Bronchial epithelial cell (primary cell): ENCODE measurements around the gene MARCHF10. TPM values are rescaled to one million over a fixed set of nuclear protein-coding genes. Genes with fewer than 3 reads are reported as not detected.

Experiments used
- DNase-seq: peaks from one replicate; pipeline ENCODE4 v3.0.0-alpha.2; 2010; ENCODE audit warnings: low read depth
- FAIRE-seq: peaks from 2 replicates; lab custom pipeline; 2011; peaks lifted over from hg19 to GRCh38; lab: Jason Lieb, UNC
- H3K27me3 ChIP-seq: 2 replicates; pipeline ENCODE4 v1.5.1; 2011; ENCODE audit warnings: low read length; ENCODE audit not compliant: control insufficient read depth, insufficient read depth
- H3K36me3 ChIP-seq: 2 replicates; pipeline ENCODE4 v1.5.1; 2011; ENCODE audit warnings: low read length; ENCODE audit not compliant: control insufficient read depth, insufficient read depth
- H3K4me3 ChIP-seq: 2 replicates; pipeline ENCODE4 v1.5.1; 2011; ENCODE audit warnings: mild to moderate bottlenecking, low read depth, low read length, control low read depth
- CTCF ChIP-seq: IDR thresholded peaks from 2 replicates; pipeline ENCODE4 v1.5.1; 2011; ENCODE audit warnings: mild to moderate bottlenecking, moderate library complexity, low read length, control low read depth, inconsistent platforms; ENCODE audit not compliant: insufficient read depth, severe bottlenecking
- total RNA-seq: library from RNA; depleted of rRNA; stranded (reverse); fragments of >200 nt; gene quantifications from 2 replicates; pipeline ENCODE4 v1.2.1, GENCODE V29; 2014

MARCHF10 gene
- total RNA-seq, 1 donor from 2014 or later, result not detected

- Histone ChIP-seq H3K4me3 (no peak overlapping the region), H3K27me3 (no peaks in the 10 kb centered on the region), H3K36me3 (no peaks in the 10 kb centered on the region)
- DNase-seq (no peak), FAIRE-seq (no peak)
- no peak for TF ChIP-seq CTCF
Observed at GRCh38 chr17:62738281-62738680, 69.8 kb downstream of the MARCHF10 start.

DNA sequence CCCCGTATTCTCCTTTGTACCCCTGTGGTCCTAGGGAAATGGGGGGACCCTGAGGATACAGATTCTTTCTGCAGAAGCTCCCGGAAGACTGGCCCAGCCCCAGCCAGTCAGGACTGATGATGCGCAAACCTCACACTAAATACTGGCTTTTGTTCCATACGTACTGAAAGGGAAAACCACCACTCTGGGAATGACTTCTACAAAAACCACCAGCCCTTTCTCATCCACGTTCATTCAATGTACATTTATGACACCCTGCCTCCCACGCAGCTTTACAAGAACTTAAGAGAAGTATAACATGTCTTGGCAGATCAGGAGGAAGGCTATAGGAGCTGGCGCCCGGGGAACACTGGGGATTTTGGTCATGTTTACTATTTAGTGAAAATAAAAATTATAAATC, 70.6 kb downstream of the MARCHF10 start:
- Histone ChIP-seq H3K4me3 (no peak overlapping the region), H3K27me3 (no peaks in the 10 kb centered on the region), H3K36me3 (no peaks in the 10 kb centered on the region)
- TF ChIP-seq CTCF, result no peak
- FAIRE-seq, result no peak
- peak; percentile 94 for DNase-seq

DNA sequence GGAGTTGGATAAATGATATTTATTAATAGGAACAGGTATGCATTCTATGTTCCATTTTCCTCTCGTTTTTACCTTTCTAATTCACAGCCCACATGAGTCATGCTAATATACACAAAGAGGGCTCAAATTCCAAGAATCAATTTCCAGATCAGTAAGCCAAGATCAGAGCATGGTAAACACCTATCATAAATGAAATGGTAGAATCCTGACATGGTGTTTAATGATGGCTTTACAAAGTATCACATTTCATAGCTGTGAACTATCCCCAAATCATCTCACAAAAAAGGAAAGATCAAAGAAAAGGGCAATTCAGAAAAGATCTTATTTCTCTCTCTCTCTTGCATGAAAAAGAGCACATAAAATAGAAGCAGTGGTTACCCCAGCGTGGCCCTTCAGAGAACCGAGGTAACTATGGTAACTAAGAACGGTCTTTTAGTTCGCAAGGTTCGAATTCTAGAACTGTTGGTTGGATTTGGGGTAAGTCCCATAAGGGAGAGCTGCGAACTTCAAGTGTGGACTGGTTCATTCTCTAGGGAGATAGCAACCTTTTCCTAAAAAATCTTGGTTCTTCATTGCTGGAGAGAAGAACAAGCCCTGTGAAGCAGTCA, 73.0 kb downstream of the MARCHF10 start:
- no peak overlapping the region for H3K4me3 ChIP-seq
- FAIRE-seq (peak; percentile 50), DNase-seq (peak; percentile 34)
- no peak for TF ChIP-seq CTCF
- H3K36me3 ChIP-seq, result no peaks in the 10 kb centered on the region
- no peaks in the 10 kb centered on the region for H3K27me3 ChIP-seq

DNA sequence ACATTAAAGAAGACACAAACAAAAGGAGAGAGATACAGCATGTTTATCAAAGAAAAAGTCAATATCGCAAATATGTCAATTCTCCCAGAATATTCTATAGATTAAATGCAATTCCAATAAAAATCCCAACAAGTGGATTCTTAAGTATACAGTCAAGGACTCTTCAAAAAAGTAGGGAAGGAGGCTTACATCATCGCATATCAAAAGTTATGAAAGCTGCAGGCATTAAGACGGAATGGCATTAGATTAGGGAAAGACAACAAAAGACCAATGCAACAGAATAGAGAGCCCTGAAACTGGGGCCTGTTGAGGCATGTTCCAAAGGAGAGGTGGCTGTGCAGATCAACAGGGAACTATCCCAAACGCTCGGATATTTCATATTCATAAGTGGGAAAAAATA, 76.0 kb downstream of the MARCHF10 start:
- H3K27me3 ChIP-seq, result no peaks in the 10 kb centered on the region
- no peaks in the 10 kb centered on the region for H3K36me3 ChIP-seq
- no peak for FAIRE-seq
- no peak for TF ChIP-seq CTCF
- H3K4me3 ChIP-seq, result no peak overlapping the region
- DNase-seq, result peak; percentile 92

DNA sequence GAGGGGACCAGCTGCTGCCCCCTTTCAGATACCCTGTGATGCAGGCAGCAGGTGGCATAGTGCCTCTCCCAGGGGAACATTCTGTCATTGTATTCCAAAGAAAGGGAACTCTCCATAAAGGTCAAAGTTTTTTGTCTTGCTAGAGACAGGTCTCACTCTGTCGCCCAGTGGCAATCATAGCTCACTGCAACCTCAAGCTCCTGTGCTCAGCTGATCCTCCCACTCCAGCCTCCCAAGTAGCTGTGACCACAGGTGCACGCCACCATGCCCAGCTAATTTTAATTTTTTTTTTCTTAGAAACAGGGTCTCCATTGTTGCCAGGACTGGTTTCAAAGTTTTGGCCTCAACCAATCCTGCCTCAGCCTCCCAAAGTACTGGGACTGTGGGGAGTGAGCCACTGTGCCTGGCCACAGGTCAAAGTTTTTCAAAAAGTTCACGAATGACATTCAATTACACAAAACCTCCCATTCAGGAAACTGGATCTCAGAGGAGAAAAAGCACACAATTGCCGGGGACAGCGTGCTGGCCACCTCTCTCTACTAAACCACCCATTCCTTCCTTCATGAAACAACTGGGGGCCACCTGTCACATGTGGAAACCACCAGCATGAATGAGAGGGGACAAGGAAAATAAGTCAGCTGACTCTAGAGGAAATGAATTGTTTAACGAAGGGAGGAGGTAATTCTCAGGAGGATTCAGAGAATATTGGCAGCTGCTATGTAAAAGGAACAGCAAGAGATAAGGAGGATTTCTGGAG, 80.0 kb downstream of the MARCHF10 start:
- no peaks in the 10 kb centered on the region for H3K36me3 ChIP-seq
- H3K27me3 ChIP-seq, result no peaks in the 10 kb centered on the region
- TF ChIP-seq CTCF, result no peak
- FAIRE-seq, result no peak
- DNase-seq, result no peak
- no peak overlapping the region for H3K4me3 ChIP-seq
